ENCODE results near the gene RDH5. TPM values are rescaled to one million over a fixed set of nuclear protein-coding genes. Genes with fewer than 3 reads are reported as not detected.
A peak's percentile ranks its signal among the peaks of the same experiment; 100 is the strongest.

Gene RDH5
- polyA plus RNA-seq, 1 donor from 2014 or later: 2.2 TPM

DNA sequence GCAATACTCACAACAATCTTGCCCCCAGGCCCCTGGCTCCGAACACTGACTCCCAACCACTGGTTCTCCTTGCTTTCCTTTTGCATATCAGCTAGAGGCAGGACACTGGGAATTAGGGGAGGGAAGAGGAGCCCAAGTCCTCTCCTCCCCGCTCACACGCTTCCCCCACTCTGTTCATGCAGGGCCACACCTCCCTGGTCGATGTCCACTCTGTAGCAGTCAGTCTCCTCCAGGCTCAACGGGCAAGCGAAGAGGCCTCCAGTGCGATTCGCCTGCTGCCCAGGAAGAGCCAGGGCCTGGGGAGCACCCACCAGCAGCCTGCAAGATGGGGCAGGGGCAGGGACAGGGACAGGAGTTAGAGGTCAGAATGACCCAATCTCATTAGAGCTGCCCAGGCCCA lies 17.3 kb upstream of the RDH5 start:
- no peak overlapping the region for H3K27ac Mint-ChIP-seq
- no peak overlapping the region for H3K4me3 Mint-ChIP-seq
- no peaks in the 10 kb centered on the region for H3K36me3 Mint-ChIP-seq
- H3K9me3 Mint-ChIP-seq: no peaks in the 10 kb centered on the region
- peaks cover 11% of the 10 kb centered on the region for H3K27me3 Mint-ChIP-seq
- H3K4me1 Mint-ChIP-seq: peaks cover 0 to 4% (median 3%) of the 10 kb centered on the region in 3 donors

DNA sequence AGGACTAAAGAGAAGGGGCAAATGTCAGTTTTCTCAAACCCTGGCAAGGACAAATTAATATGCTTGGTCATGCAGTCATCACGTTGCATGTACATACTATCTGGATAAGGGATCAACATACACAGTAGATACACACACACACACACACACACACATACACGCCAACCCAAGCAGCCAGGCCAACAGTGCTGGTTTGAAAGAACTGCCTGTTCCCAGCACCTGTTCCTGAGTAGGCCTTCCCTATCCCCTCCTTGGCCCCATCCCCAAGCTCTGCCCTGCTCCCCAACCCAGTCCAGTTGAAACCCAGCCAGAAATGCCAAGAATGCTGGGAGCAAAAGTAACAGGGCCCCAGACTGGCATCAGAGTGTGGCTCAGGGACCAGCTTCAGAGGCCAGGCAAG lies 16.9 kb upstream of the RDH5 start:
- Mint-ChIP-seq H3K9me3 (no peaks in the 10 kb centered on the region), H3K27ac (no peak overlapping the region), H3K27me3 (peaks cover 11% of the 10 kb centered on the region), H3K4me3 (peak overlapping the region in 1 of 4 donors; percentile 12), H3K4me1 (peaks cover 0 to 7% (median 6%) of the 10 kb centered on the region in 3 donors), H3K36me3 (no peaks in the 10 kb centered on the region)

DNA sequence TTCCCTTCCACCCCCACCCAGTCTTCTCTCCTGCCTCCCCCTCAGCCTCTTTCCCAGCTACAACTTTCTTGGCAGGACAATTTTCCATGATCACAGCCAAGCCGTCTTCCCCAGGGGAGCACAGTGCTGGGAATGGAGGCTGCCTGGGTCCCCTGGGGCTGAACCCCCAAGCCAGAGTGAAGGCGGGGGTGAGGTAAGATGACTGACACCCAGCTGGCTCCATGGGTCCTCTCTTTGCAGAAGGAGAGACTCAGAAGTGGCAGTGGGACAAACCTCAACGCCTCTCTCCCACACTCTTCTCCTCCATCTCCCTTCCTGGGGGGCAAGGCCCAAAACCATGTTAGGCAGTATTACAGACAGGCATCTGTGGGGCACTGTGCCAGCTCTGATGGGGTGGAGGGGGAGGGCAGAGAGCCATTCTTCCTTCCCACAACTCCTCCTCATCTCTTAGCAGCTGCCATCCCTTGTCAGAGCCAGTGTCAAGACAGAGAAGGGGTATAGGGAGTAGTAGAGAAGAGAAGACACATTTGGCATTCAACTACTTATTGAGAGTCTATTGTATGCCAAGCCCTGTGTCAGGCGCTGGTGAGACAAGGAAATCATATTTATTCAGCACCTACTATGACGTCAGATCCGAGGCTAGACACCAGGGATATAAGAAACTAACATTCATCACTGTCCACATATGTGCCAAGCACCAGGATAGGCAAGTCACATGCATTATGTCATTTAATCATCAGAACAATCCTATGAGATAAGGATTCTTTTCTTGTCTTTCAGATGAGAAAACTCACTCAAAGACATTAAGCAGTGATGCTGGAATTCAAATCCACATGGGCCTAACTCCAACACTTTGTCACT lies 16.1 kb upstream of the RDH5 start:
- H3K27ac Mint-ChIP-seq: no peak overlapping the region

DNA sequence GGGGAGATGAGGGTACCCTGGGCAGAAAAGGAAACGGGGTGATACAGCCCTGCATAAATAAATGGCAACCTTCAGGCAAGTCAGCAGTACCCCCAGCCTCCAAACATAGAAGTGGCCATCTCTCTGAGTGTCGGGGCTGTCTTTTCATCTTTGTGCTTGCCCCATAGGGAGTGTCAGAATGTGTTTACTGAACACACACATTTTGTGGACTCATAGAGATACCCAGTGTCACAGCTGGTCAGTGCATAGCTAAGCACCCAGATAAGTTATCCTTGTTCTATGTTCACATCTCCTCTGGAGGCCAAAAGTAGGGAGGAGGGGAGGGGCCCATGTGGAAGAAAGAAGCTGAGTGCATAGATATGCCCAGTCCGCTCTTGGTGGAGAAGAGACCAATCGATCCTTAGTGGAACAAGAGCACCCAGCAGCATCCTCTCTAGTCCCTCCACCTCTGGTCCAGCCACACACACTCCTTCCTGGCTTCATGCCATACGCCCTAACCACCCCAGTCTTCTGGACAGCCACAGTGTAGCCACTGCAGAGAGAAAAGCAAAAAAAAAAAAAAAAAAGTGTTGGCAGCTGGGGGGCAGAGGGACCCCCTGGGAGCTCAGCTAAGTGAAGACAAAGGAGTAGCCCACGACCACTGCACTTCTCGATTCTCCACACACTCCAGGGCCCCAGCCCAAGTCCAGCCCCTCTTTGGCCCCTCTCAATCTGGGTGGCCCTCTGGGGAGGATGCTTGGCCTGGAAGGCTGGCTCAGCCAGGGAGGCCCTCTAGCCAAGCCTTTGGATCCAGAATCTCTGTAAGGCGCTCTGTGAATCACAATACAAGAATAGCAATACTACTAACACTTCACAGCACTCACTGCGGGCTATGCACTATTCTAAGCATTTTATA lies 15.1 kb upstream of the RDH5 start:
- no peaks in the 10 kb centered on the region for H3K36me3 Mint-ChIP-seq
- H3K9me3 Mint-ChIP-seq: no peaks in the 10 kb centered on the region
- peak overlapping the region in 1 of 4 donors; percentile 43 for H3K4me3 Mint-ChIP-seq
- H3K4me1 Mint-ChIP-seq: peaks cover 0 to 18% (median 12%) of the 10 kb centered on the region in 3 donors
- peaks cover 13% of the 10 kb centered on the region for H3K27me3 Mint-ChIP-seq
- no peak overlapping the region for H3K27ac Mint-ChIP-seq

More for the DNA sequence above, 16.1 kb upstream of the RDH5 start:
- Mint-ChIP-seq H3K36me3 (no peaks in the 10 kb centered on the region), H3K27me3 (peaks cover 15% of the 10 kb centered on the region), H3K4me3 (no peak overlapping the region), H3K4me1 (peaks cover 0 to 16% (median 12%) of the 10 kb centered on the region in 3 donors), H3K9me3 (no peaks in the 10 kb centered on the region)

DNA sequence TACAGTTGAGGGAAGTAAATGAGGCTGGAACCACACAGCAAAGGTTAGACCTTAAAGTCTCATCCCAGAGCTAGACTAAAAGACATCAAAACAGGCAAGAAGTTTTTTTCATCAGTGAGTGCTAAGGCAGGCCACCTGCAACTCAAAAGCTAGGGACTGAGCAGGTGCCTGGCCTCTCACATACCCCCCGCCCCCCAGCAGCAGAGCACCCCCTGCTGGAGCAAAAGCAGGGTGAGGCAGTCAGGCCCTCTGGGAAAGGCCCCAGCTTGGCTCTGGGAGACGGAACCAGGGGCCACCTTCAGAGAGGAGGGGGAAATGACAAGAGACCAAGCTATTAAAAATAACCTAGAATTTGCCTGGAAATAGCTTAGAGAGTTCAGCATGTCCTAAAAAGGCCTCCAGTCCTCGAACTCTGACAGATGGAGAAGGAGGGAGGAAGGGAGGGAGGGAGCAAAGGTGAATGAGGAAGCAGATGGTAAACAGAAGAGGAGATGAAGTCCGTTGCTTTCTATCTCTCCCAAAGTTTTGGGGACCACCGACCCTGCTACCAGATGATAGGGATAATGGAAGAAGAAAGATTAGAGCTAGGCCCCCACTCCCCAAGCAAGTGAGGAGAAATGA lies 14.3 kb upstream of the RDH5 start:
- H3K4me3 Mint-ChIP-seq: peak overlapping the region in 2 of 4 donors; percentile 43 to 55
- H3K27me3 Mint-ChIP-seq: peaks cover 13% of the 10 kb centered on the region
- peaks cover 0 to 18% (median 12%) of the 10 kb centered on the region in 3 donors for H3K4me1 Mint-ChIP-seq
- H3K9me3 Mint-ChIP-seq: no peaks in the 10 kb centered on the region
- H3K36me3 Mint-ChIP-seq: no peaks in the 10 kb centered on the region
- no peak overlapping the region for H3K27ac Mint-ChIP-seq

DNA sequence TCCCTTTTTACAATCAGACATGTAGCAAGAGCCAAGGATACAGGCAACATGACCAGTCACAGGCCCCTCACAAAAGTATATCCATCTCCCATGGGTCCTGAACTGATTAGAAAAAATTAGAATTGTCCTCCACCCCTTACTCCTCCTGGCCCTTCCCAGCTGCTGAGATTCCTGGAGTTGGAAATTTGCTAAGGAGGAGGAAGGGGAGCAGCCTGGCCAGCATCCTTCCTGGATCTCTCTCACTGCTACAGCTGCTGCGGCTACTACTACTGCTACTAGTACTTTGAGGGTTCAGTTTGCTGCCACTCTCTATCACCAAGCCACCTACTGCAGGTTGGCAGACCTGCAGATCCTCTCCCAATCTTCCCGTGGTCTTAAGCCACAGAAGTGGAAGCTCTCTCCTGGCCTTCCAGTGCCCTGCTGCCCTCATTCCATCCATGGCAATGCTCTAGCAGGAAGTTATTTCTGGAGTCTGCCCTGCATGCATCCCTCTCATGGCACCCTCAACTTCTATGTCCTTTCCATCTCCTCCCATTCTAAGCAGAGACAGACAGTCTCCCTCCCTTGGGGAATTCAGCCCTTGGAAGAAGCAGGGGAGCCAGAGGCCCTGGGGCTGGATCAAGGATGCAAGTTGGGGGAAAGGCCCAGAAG lies 13.5 kb upstream of the RDH5 start:
- Mint-ChIP-seq H3K36me3 (no peaks in the 10 kb centered on the region), H3K4me3 (peak overlapping the region in 3 of 4 donors; percentile 55 to 86 (median 84)), H3K27me3 (peaks cover 13% of the 10 kb centered on the region), H3K4me1 (peaks cover 0 to 18% (median 12%) of the 10 kb centered on the region in 3 donors), H3K27ac (no peak overlapping the region), H3K9me3 (no peaks in the 10 kb centered on the region)

DNA sequence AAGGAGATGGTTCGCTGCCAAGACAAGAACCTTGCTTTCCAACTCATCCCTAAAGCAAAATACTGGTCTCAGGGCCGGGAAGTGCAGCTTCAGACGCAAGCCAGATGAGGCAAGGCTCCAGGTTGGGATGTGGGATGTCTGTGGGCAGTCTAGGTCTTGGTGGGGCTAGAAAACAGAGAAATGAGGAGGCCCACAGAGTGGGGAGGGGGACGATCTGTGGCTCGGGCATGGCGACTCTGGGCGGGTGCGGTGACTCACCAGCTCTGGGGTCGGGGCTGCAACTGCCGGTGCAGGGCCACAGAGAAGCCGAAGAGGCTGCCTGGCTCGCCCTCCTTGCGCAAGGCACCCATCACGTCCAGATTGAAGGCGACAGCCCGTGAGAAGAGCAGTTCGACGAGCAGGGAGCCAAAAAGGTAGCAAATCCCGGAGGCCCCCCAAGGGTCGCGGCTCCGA lies 12.9 kb upstream of the RDH5 start:
- no peaks in the 10 kb centered on the region for H3K36me3 Mint-ChIP-seq
- peak overlapping the region; percentile 55 to 86 (median 84) for H3K4me3 Mint-ChIP-seq
- peaks cover 0 to 18% (median 12%) of the 10 kb centered on the region in 3 donors for H3K4me1 Mint-ChIP-seq
- H3K9me3 Mint-ChIP-seq: no peaks in the 10 kb centered on the region
- H3K27ac Mint-ChIP-seq: no peak overlapping the region
- peaks cover 13% of the 10 kb centered on the region for H3K27me3 Mint-ChIP-seq

DNA sequence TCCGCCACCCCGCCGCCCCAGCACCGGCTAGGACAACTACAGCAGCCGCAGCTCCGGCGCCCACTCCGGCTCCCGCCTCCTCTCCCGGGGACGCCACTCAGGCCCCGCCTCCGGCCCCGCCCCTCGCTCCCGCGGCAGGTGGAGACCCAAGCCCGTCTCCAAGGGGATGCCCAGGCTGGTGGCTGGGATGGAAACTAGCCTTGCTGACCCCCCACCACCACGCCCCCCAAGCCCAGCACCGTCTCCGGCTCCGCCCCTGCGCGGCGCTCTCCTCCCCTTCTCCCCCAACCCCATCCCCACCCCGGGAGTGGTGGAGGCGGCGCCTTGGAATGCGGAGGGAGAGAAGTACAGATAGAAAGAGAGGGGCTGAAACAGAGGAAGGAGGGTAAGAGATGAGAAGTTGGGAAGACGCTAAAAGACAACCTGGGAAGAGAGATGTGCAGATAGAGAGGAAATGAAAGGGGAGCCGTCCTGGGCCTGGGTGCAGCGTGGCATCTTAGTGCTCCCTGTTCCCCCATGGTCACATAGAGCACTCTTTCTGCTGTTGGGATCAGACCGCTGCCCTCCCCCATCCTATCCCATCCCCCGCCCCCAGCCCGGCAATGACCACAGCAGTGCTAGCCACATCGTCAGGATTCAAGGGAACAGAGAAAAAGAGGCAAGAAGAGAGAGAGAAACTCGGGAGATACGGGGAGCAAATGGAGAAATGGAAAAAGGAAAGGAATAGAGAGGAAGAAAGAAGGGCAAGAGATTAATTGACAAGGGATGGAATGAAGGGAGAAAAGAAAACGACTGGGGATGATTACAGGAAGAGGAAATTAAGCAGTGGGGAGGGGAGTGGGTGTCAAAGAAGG lies 12.1 kb upstream of the RDH5 start, which contains the start of gene ITGA7:
TSS of gene ITGA7 (minus strand) at position 64 of the 854 bp plus-strand sequence. CDS start 222 bp downstream, outside the sequence.
- Mint-ChIP-seq H3K4me3 (peak within 1 kb of the TSS; percentile 55 to 94 (median 90)), H3K27me3 (peaks cover 13% of the 10 kb centered on the region), H3K27ac (peak within 1 kb of the TSS in 1 of 3 donors; percentile 53)

DNA sequence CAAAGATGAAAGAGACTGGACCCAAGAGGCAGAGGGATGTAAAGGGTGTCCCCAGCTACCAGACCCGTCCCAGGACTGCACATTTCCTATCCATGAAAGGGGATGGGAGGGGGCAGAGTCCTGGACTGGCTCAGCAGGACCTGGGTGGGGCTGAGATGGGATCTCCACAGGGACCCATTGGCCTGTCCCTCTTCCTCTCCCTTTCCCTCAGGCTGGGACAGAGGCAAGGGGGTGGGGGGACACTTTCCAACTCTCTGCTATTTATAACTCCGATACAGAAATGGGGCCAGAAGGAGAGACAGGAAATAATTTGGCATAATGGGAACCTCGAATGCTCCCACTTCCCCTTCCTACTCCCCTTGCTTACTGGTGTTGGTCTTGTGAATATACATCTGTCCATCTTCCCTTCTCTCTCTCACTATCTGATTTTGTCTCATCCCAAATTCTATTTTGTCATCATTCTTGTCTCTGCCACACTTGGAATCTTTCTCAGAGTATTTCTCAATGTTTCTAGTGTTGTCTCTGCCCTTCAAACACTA lies 11.4 kb upstream of the RDH5 start:
- Mint-ChIP-seq H3K4me3 (peak overlapping the region; percentile 44 to 94 (median 74)), H3K27me3 (peaks cover 13% of the 10 kb centered on the region), H3K36me3 (no peaks in the 10 kb centered on the region), H3K9me3 (no peaks in the 10 kb centered on the region), H3K27ac (no peak overlapping the region), H3K4me1 (peaks cover 0 to 19% (median 12%) of the 10 kb centered on the region in 3 donors)

More for the DNA sequence above, 12.1 kb upstream of the RDH5 start, which contains the start of gene ITGA7:
- no peaks in the 10 kb centered on the region for H3K9me3 Mint-ChIP-seq
- H3K36me3 Mint-ChIP-seq: no peaks in the 10 kb centered on the region
- peaks cover 0 to 19% (median 12%) of the 10 kb centered on the region in 3 donors for H3K4me1 Mint-ChIP-seq

DNA sequence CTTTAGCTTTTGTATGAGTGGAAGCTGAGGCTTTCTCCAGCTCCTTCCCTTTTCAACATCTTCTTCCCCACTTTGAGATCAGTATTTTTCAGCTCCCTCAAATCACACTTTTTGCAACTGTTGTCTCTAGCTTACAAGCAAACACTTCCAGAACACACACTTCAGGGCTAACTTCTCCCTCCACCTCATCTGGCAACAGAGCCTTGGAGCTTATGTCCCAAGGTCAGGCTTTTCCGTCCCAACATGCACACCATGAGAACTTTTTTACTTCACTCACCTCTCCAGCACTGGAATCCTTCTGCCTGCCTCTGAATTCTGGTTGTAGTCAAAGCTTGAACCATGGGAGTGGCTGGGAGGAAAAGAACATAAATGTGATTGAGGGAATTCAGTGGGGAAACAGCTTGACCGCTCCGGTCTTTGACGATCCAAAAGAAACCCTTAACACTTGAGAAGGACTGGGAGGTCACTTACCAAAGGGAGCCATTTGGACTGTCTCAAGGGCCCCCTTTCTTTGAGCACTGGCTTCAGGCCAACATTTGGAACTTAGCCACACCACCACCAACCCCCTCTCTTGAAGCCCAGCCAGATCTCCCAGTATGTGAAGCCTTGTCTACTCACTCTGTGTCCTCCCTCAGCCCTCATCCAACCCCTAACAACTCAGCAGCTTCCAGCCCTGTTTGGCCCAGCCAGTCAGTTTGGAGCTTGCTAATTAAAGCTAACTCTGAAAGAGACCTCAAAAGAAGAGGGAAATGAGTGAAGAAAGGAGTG lies 8.2 kb upstream of the RDH5 start:
- Mint-ChIP-seq H3K9me3 (no peaks in the 10 kb centered on the region), H3K4me1 (peaks cover 15 to 21% (median 20%) of the 10 kb centered on the region in 3 donors), H3K36me3 (no peaks in the 10 kb centered on the region), H3K27me3 (peaks cover 9% of the 10 kb centered on the region), H3K27ac (no peak overlapping the region), H3K4me3 (peak overlapping the region in 1 of 4 donors; percentile 24)

DNA sequence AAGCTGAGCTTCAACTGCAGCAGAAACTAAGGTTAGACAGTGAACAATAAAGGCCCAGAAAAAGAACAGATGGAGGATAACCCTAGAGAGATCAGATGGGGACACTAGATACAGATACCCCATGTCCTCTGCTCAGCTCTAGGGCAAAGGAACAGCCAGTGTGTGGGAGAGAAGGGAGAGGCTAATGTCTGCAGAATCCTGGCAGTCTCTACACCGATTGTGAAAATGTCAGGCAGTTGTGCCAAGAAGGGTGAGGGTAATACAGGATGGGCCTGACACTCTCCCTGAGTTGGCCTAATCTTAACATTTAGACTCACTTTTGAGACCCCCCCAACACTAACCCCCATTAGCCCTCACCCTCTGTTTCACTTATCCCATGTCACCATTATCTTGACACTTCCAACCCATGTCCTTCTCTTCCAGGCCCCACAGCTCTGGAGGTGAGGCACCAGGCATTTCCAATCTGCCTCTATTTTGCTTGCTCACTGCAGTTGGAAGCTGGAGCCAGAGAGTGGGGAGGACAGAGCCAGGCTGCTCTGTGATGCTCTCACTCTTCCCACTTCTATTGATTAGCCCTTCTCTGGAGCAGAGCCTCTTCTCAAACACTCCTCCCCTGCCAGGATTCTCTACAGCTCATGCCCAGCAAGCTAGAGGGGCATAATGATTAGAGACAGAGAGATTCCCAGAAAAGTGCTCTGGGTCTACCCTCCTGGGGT lies 7.3 kb upstream of the RDH5 start:
- Mint-ChIP-seq H3K27me3 (peaks cover 5% of the 10 kb centered on the region), H3K9me3 (no peaks in the 10 kb centered on the region), H3K36me3 (no peaks in the 10 kb centered on the region), H3K27ac (no peak overlapping the region), H3K4me1 (peaks cover 15 to 28% (median 24%) of the 10 kb centered on the region in 3 donors), H3K4me3 (peak overlapping the region in 1 of 4 donors; percentile 28)

DNA sequence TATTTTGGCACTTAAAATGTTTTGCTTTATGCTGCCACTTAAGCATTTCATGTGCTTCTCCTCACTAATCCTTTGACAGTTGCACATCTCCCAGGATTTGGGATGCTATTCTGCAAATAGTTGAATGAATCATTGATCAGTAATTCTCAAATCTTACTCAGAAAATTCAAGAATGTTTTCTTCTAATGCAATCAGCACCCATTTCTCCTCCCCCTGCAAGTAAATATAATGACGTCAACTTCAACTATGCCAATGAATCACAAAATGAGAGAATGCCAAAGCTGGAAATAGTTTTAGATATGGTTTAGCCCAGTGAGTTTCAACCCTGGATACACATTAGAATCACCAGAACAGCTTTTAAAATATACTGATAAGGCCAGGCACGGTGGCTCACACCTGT lies 6.5 kb upstream of the RDH5 start:
- no peaks in the 10 kb centered on the region for H3K9me3 Mint-ChIP-seq
- peaks cover 4% of the 10 kb centered on the region for H3K27me3 Mint-ChIP-seq
- peak overlapping the region in 1 of 4 donors; percentile 28 for H3K4me3 Mint-ChIP-seq
- H3K4me1 Mint-ChIP-seq: peaks cover 15 to 30% (median 22%) of the 10 kb centered on the region in 3 donors
- H3K36me3 Mint-ChIP-seq: no peaks in the 10 kb centered on the region
- no peak overlapping the region for H3K27ac Mint-ChIP-seq
